HepG2 (cell line): ENCODE results near the gene CXCL3. TPM values are rescaled to one million over a fixed set of nuclear protein-coding genes. Genes with fewer than 3 reads are reported as not detected.

Experiments used
- ATAC-seq: fragments of 200-7000 bp; cut with Tn5 transposase; 3 replicates; pipeline ENCODE4 v1.9.1; 2020; ENCODE audit warnings: mild to moderate bottlenecking, moderate library complexity
- BruUV-seq: library from RNA; stranded (reverse); fragments of 400-500 nt; replicated peaks from 2 replicates; lab custom pipeline; 2021; lab: Mats Ljungman, UMichigan
- CTCF ChIA-PET: fragments of 300-600 bp; formaldehyde crosslinking; extraction: SDS; loops from one replicate; lab custom pipeline; 2021; ENCODE audit warnings: low total read pairs, inconsistent platforms, low intra/inter-chr PET ratio; lab: Yijun Ruan, JAX
- POLR2A ChIA-PET: fragments of 350-600 bp; sonication (Branson Sonifier 250); formaldehyde crosslinking; loops from one replicate; lab custom pipeline; 2020; ENCODE audit warnings: antibody characterized with exemption, inconsistent platforms; lab: Yijun Ruan, JAX
- DNase-seq: peaks from one replicate; pipeline ENCODE4 v3.0.0-alpha.2; 2015; ENCODE audit warnings: low spot score
- FAIRE-seq: peaks from 3 replicates; lab custom pipeline; 2011; peaks lifted over from hg19 to GRCh38; lab: Jason Lieb, UNC
- H2AFZ ChIP-seq: one replicate; pipeline ENCODE4 v1.6.1; 2011; ENCODE audit warnings: low read length, inconsistent platforms
- H3K27ac ChIP-seq: fragments of 300-600 bp; 3 replicates; pipeline ENCODE4 v1.8.0; 2011; ENCODE audit warnings: mixed run types, mild to moderate bottlenecking, mixed read lengths, low read length, inconsistent platforms; ENCODE audit not compliant: insufficient read depth; ENCODE audit errors: extremely low read length
- H3K27me3 ChIP-seq, 2 experiments: fragments of 200-600 bp in 1 of 2; 2 replicates in 1 of 2; 3 replicates in 1 of 2; pipeline versions ENCODE4 v1.6.0 to v1.8.0; 2011; ENCODE audit warnings: low read length in 2 of 2, mild to moderate bottlenecking in 2 of 2, moderate library complexity in 2 of 2, inconsistent platforms in 1 of 2; ENCODE audit not compliant: insufficient read depth in 2 of 2, control insufficient read depth in 1 of 2
- H3K36me3 ChIP-seq, 2 experiments: fragments of 200-600 bp in 1 of 2; replicated peaks in 1 of 2; 2 replicates in 1 of 2; 3 replicates in 1 of 2; pipeline versions ENCODE4 v1.5.1 to v1.8.0; 2011; ENCODE audit warnings: low read length in 2 of 2, inconsistent platforms in 1 of 2; ENCODE audit not compliant: insufficient read depth in 2 of 2, control insufficient read depth in 1 of 2
- H3K4me1 ChIP-seq: 2 replicates; pipeline ENCODE4 v1.5.1; 2012; ENCODE audit warnings: low read length, inconsistent platforms; ENCODE audit not compliant: insufficient read depth
- H3K4me2 ChIP-seq: 2 replicates; pipeline ENCODE4 v1.6.0; 2011; ENCODE audit warnings: low read depth, low read length, inconsistent platforms
- H3K4me3 ChIP-seq, 3 experiments: fragments of 200-600 bp in 1 of 3; sonication (generic), shearing (Covaris generic) in 1 of 3; replicated peaks in 1 of 3; 2 replicates each; pipeline ENCODE4 v1.5.1; 2011 to 2016; ENCODE audit warnings: low read length in 3 of 3, inconsistent platforms in 2 of 3, low read depth in 2 of 3, mild to moderate bottlenecking in 2 of 3, control low read depth in 1 of 3, mixed read lengths in 1 of 3; ENCODE audit not compliant: insufficient read depth in 1 of 3
- H3K79me2 ChIP-seq: one replicate; pipeline ENCODE4 v1.6.1; 2011; ENCODE audit warnings: low read length, inconsistent platforms; ENCODE audit not compliant: insufficient read depth
- H3K9ac ChIP-seq: 2 replicates; pipeline ENCODE4 v1.6.0; 2011; ENCODE audit warnings: mild to moderate bottlenecking, low read depth, low read length, inconsistent platforms; ENCODE audit not compliant: insufficient read depth
- H3K9me3 ChIP-seq: 2 replicates; pipeline ENCODE4 v1.5.1; 2012; ENCODE audit warnings: mild to moderate bottlenecking, low read length
- H4K20me1 ChIP-seq: 2 replicates; pipeline ENCODE4 v1.6.0; 2011; ENCODE audit warnings: inconsistent platforms, mild to moderate bottlenecking, low read length, moderate library complexity; ENCODE audit not compliant: insufficient read depth
- JARID2 ChIP-seq: sonication (generic); formaldehyde crosslinking; IDR thresholded peaks from 2 replicates; pipeline ENCODE4 v1.8.1; 2023; ENCODE audit warnings: missing genetic modification reagents, inconsistent platforms; ENCODE audit not compliant: insufficient replicate concordance
- KLF13 ChIP-seq: sonication (generic); formaldehyde crosslinking; IDR thresholded peaks from 2 replicates; pipeline ENCODE4 v1.4.0; 2020; ENCODE audit warnings: mild to moderate bottlenecking, missing genetic modification reagents
- RBM22 ChIP-seq: fragments of 200-400 bp; formaldehyde crosslinking; optimal IDR thresholded peaks from 2 replicates; pipeline ENCODE3; 2017; ENCODE audit warnings: mild to moderate bottlenecking, low read length, moderate library complexity
- THAP11 ChIP-seq: IDR thresholded peaks from 2 replicates; pipeline ENCODE4 v1.6.1; 2016; ENCODE audit warnings: missing biosample characterization, missing genetic modification reagents
- TRIM24 ChIP-seq: sonication (generic); formaldehyde crosslinking; IDR thresholded peaks from 2 replicates; pipeline ENCODE4 v1.8.0; 2022; ENCODE audit warnings: mild to moderate bottlenecking, missing genetic modification reagents
- ZBTB25 ChIP-seq: IDR thresholded peaks from 2 replicates; pipeline ENCODE4 v1.6.1; 2018; ENCODE audit warnings: missing genetic modification reagents
- ZMAT5 ChIP-seq: sonication (generic); formaldehyde crosslinking; IDR thresholded peaks from 2 replicates; pipeline ENCODE4 v1.5.0; 2020; ENCODE audit warnings: mild to moderate bottlenecking, low read depth, missing genetic modification reagents, borderline replicate concordance
- ZNF160 ChIP-seq: sonication (generic); formaldehyde crosslinking; IDR thresholded peaks from 2 replicates; pipeline ENCODE4 v1.8.0; 2022; ENCODE audit warnings: mild to moderate bottlenecking, inconsistent platforms, missing genetic modification reagents
- ZNF644 ChIP-seq: IDR thresholded peaks from 2 replicates; pipeline ENCODE4 v1.6.1; 2016; ENCODE audit warnings: low read depth
- WGBS: methylation state at CpG from one replicate; pipeline ENCODE4 v1.1.6; 2017; ENCODE audit warnings: low lambda C conversion rate; 5-methylcytosine and 5-hydroxymethylcytosine counted together
- in situ Hi-C: cut with HindIII; loops from 2 replicates; pipeline ENCODE4 v1.10.0; 2017; ENCODE audit warnings: low pct_unique_long_range_greater_than_20kb; ENCODE audit not compliant: extremely low pct_ligation_motif_present
- intact Hi-C: fragments of 100-400 bp; cut with micrococcal nuclease; formaldehyde crosslinking; loops from one replicate; pipeline ENCODE4 v1.10.0; 2022; ENCODE audit not compliant: unreplicated experiment
- polyA plus RNA-seq, 8 experiments: library from polyadenylated mRNA; depleted of rRNA in 3 of 8; stranded (reverse) in 7 of 8; unstranded in 1 of 8; fragments of >200 nt; fragmentation: Illumina TruSeq in 4 of 8; extraction: Trizol in 4 of 8; gene quantifications; 2 replicates each; pipeline versions ENCODE4 v1.2.1 to v1.2.3, GENCODE V29; 2011 to 2016; ENCODE audit warnings: low read depth in 4 of 8, missing spikeins in 1 of 8, mixed read lengths in 1 of 8; ENCODE audit not compliant: insufficient read depth in 1 of 8
- total RNA-seq, 5 experiments: library from RNA; depleted of rRNA; stranded (reverse); fragments of >200 nt; fragmentation: Illumina TruSeq; extraction: Trizol; gene quantifications; 2 replicates each; pipeline ENCODE4 v1.2.3, GENCODE V29; 2016; ENCODE audit warnings: low read depth in 1 of 5

Gene CXCL3
- total and polyA plus RNA-seq, 2 of the 13 experiments (the other 11 are each of a cell fraction or from before 2014, with no cell fraction given): 0.13 TPM; not detected in 1

- in situ Hi-C loops (no loop called here), intact Hi-C loops (no loop called here)
- no peaks in the 10 kb centered on the region for H3K4me1 ChIP-seq
- ATAC-seq (no peak), FAIRE-seq (no peak), DNase-seq (no peak)
- no peaks in the 10 kb centered on the region for H3K36me3 ChIP-seq
- H3K27me3 ChIP-seq: no peaks in the 10 kb centered on the region
- no peak overlapping the region for H3K9ac ChIP-seq
- H2AFZ ChIP-seq: no peak overlapping the region
- ChIA-PET POLR2A (no interaction called here), CTCF (no interaction called here)
- H3K79me2 ChIP-seq: no peaks in the 10 kb centered on the region
- BruUV-seq: no TSS peak
- H3K27ac ChIP-seq: no peak overlapping the region
- no peak overlapping the region for H3K4me2 ChIP-seq
- no peak overlapping the region for H3K4me3 ChIP-seq
- H4K20me1 ChIP-seq: no peaks in the 10 kb centered on the region
- TF ChIP-seq KLF13: no peak
- no peak for TF ChIP-seq ZBTB25
- no peak for TF ChIP-seq JARID2 (CRISPR knock-in tag)
- TF ChIP-seq ZNF160 (CRISPR knock-in tag): no peak
- TF ChIP-seq TRIM24 (CRISPR knock-in tag): no peak
- no peak for TF ChIP-seq ZMAT5
- H3K9me3 ChIP-seq: no peaks in the 10 kb centered on the region
Measured at GRCh38 chr4:74018116-74018515, 20.4 kb downstream of the CXCL3 start.

- Histone ChIP-seq H2AFZ (no peak overlapping the region), H3K27me3 (no peaks in the 10 kb centered on the region), H3K4me2 (no peak overlapping the region), H3K27ac (no peak overlapping the region), H3K4me1 (no peaks in the 10 kb centered on the region), H3K4me3 (no peak overlapping the region), H3K36me3 (no peaks in the 10 kb centered on the region), H3K9me3 (no peaks in the 10 kb centered on the region), H3K79me2 (no peaks in the 10 kb centered on the region), H4K20me1 (no peaks in the 10 kb centered on the region), H3K9ac (no peak overlapping the region)
- no TSS peak for BruUV-seq
- CTCF ChIA-PET: no interaction called here
- in situ Hi-C loops: no loop called here
- no peak for FAIRE-seq
- TF ChIP-seq RBM22 (no peak), ZNF644 (CRISPR knock-in tag) (no peak), TRIM24 (CRISPR knock-in tag) (no peak), THAP11 (CRISPR knock-in tag) (no peak)
- DNase-seq: no peak
- no peak for ATAC-seq
- intact Hi-C loops: no loop called here
- 4% methylated on average over 1 of the region's 1 CpG for WGBS
- POLR2A ChIA-PET: no interaction called here
Measured at GRCh38 chr4:74016068-74016467, 22.4 kb downstream of the CXCL3 start.
